Measurements from ENCODE around the gene CACNA1C. TPM values are rescaled to one million over a fixed set of nuclear protein-coding genes. Genes with fewer than 3 reads are reported as not detected.

Gene CACNA1C
- total and polyA plus RNA-seq, 2 donors (not counting 1 experiment from before 2014, with no cell fraction given), result 0.01 to 0.02 TPM

- ChIA-PET CTCF (no interaction called here), POLR2A (no interaction called here)
- Histone ChIP-seq H2AFZ (ENCODE audit: insufficient read depth, low read depth, low read length, poor library complexity, severe bottlenecking) (no peak overlapping the region), H3K4me2 (replicated peaks; ENCODE audit: low read depth, low read length, poor library complexity, severe bottlenecking) (no peak overlapping the region), H3K4me1 (ENCODE audit: control insufficient read depth in 2 of 2, insufficient read depth in 2 of 2, low read length in 2 of 2) (no peaks in the 10 kb centered on the region), H3K79me2 (ENCODE audit: control insufficient read depth, insufficient read depth, low read length) (no peaks in the 10 kb centered on the region), H4K20me1 (ENCODE audit: control insufficient read depth, insufficient read depth, low read length, poor library complexity, severe bottlenecking) (no peaks in the 10 kb centered on the region), H3K27me3 (replicated peaks in 1 of 4; ENCODE audit: control extremely low read depth in 1 of 4, control insufficient read depth in 3 of 4, insufficient read depth in 4 of 4, low read length in 3 of 4) (no peaks in the 10 kb centered on the region), H3K27ac (ENCODE audit: low read length in 2 of 2) (no peak overlapping the region), H3K9ac (ENCODE audit: low read length) (no peak overlapping the region), H3K36me3 (replicated peaks in 1 of 2; ENCODE audit: control extremely low read depth in 1 of 2, control insufficient read depth in 1 of 2, extremely low read depth in 1 of 2, insufficient read depth in 2 of 2, low read length in 1 of 2) (no peaks in the 10 kb centered on the region), H3K4me3 (ENCODE audit: control extremely low read depth in 1 of 5, extremely low read depth in 1 of 5, insufficient read depth in 1 of 5, low read depth in 2 of 5, low read length in 4 of 5) (no peak overlapping the region), H3K9me3 (ENCODE audit: control extremely low read depth in 1 of 3, control insufficient read depth in 2 of 3, insufficient read depth in 1 of 3, low read length in 2 of 3) (no peaks in the 10 kb centered on the region)
- Mint-ChIP-seq H3K9me3 (ENCODE audit: insufficient read depth) (no peaks in the 10 kb centered on the region), H3K4me3 (no peak overlapping the region), H3K27ac (no peak overlapping the region), H3K27me3 (no peaks in the 10 kb centered on the region), H3K4me1 (peaks cover 4% of the 10 kb centered on the region)
- TF ChIP-seq EZH2 (IDR thresholded peaks at IDR 0.05; ENCODE audit: borderline replicate concordance, insufficient read depth, low read depth, low read length, poor library complexity, severe bottlenecking), result no peak
- WGBS (ENCODE audit: insufficient coverage), result 92% methylated on average over 2 of the region's 2 CpGs
- intact Hi-C loops (cut with micrococcal nuclease), result no loop called here
- ATAC-seq (ENCODE audit: low read depth), result no peak
- DNase-seq, result no peak
Measured at GRCh38 chr12:2262449-2262848, 209.7 kb downstream of the CACNA1C start.

- Histone ChIP-seq H3K9ac (ENCODE audit: low read length) (no peak overlapping the region), H3K27me3 (replicated peaks in 1 of 4; ENCODE audit: control extremely low read depth in 1 of 4, control insufficient read depth in 3 of 4, insufficient read depth in 4 of 4, low read length in 3 of 4) (no peaks in the 10 kb centered on the region), H3K9me3 (ENCODE audit: control extremely low read depth in 1 of 3, control insufficient read depth in 2 of 3, insufficient read depth in 1 of 3, low read length in 2 of 3) (no peaks in the 10 kb centered on the region), H4K20me1 (ENCODE audit: control insufficient read depth, insufficient read depth, low read length, poor library complexity, severe bottlenecking) (no peaks in the 10 kb centered on the region), H3K4me3 (ENCODE audit: control extremely low read depth in 1 of 5, extremely low read depth in 1 of 5, insufficient read depth in 1 of 5, low read depth in 2 of 5, low read length in 4 of 5) (no peak overlapping the region), H3K4me1 (ENCODE audit: control insufficient read depth in 2 of 2, insufficient read depth in 2 of 2, low read length in 2 of 2) (no peaks in the 10 kb centered on the region), H3K27ac (ENCODE audit: low read length in 2 of 2) (no peak overlapping the region), H3K79me2 (ENCODE audit: control insufficient read depth, insufficient read depth, low read length) (no peaks in the 10 kb centered on the region), H2AFZ (ENCODE audit: insufficient read depth, low read depth, low read length, poor library complexity, severe bottlenecking) (no peak overlapping the region), H3K4me2 (replicated peaks; ENCODE audit: low read depth, low read length, poor library complexity, severe bottlenecking) (no peak overlapping the region), H3K36me3 (replicated peaks in 1 of 2; ENCODE audit: control extremely low read depth in 1 of 2, control insufficient read depth in 1 of 2, extremely low read depth in 1 of 2, insufficient read depth in 2 of 2, low read length in 1 of 2) (no peaks in the 10 kb centered on the region)
- DNase-seq (no peak), ATAC-seq (ENCODE audit: low read depth) (no peak)
- TF ChIP-seq, protein P1, sequence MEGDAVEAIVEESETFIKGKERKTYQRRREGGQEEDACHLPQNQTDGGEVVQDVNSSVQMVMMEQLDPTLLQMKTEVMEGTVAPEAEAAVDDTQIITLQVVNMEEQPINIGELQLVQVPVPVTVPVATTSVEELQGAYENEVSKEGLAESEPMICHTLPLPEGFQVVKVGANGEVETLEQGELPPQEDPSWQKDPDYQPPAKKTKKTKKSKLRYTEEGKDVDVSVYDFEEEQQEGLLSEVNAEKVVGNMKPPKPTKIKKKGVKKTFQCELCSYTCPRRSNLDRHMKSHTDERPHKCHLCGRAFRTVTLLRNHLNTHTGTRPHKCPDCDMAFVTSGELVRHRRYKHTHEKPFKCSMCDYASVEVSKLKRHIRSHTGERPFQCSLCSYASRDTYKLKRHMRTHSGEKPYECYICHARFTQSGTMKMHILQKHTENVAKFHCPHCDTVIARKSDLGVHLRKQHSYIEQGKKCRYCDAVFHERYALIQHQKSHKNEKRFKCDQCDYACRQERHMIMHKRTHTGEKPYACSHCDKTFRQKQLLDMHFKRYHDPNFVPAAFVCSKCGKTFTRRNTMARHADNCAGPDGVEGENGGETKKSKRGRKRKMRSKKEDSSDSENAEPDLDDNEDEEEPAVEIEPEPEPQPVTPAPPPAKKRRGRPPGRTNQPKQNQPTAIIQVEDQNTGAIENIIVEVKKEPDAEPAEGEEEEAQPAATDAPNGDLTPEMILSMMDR (IDR thresholded peaks at IDR 0.05), result no peak
- ChIA-PET POLR2A (no interaction called here), CTCF (no interaction called here)
- intact Hi-C loops (cut with micrococcal nuclease), result no loop called here
- H3K9me3 Mint-ChIP-seq (ENCODE audit: insufficient read depth), result no peaks in the 10 kb centered on the region
- H3K27me3 Mint-ChIP-seq, result no peaks in the 10 kb centered on the region
- no peak overlapping the region for H3K27ac Mint-ChIP-seq
- H3K4me1 Mint-ChIP-seq, result peaks cover 4% of the 10 kb centered on the region
- WGBS (ENCODE audit: insufficient coverage), result 80% methylated on average over 2 of the region's 4 CpGs
- H3K4me3 Mint-ChIP-seq, result no peak overlapping the region
Measured at GRCh38 chr12:2263901-2264300, 211.1 kb downstream of the CACNA1C start.

Measured in B cell (primary cell).